GM10266 (cell line): ENCODE measurements around the gene HDAC8.
"Not testable (repeated sequence)": the region's sequence is repeated elsewhere in the genome, so short reads cannot be mapped to it uniquely, and the experiment has no call there.

Experiments
- DNase-seq: peaks from one replicate; pipeline ENCODE4 v3.0.0; 2012; ENCODE audit errors: extremely low spot score
- CTCF ChIP-seq: IDR thresholded peaks from 2 replicates; pipeline ENCODE4 v1.5.1; 2012; ENCODE audit warnings: mild to moderate bottlenecking, low read depth; ENCODE audit not compliant: control insufficient read depth, insufficient read depth; ENCODE audit errors: missing control alignments

The HDAC8 gene

GRCh38 chrX:72526534-72527508 is 45.8 kb downstream of the HDAC8 start:
- no peak for DNase-seq
- TF ChIP-seq CTCF = no peak

GRCh38 chrX:72498782-72499181 is 73.9 kb downstream of the HDAC8 start:
- DNase-seq = no peak
- no peak for TF ChIP-seq CTCF

GRCh38 chrX:72495046-72495445 is 77.6 kb downstream of the HDAC8 start:
- no peak for TF ChIP-seq CTCF
- no peak for DNase-seq

GRCh38 chrX:72492499-72492898 is 80.1 kb downstream of the HDAC8 start:
- no peak for TF ChIP-seq CTCF
- no peak for DNase-seq

GRCh38 chrX:72490221-72490620 is 82.4 kb downstream of the HDAC8 start:
- DNase-seq = not testable (repeated sequence)

- no peak for TF ChIP-seq CTCF
- no peak for DNase-seq
These were observed 85.0 kb downstream of the HDAC8 start for GRCh38 chrX:72487661-72488060.

- no peak for TF ChIP-seq CTCF
These were observed 93.0 kb downstream of the HDAC8 start for GRCh38 chrX:72479324-72480274.

More at GRCh38 chrX:72479324-72480274, 93.0 kb downstream of the HDAC8 start:
- DNase-seq = no peak
